Hippocampal formation (tissue), 2 donors: ENCODE measurements around the gene ANGPTL2.
"Not testable (repeated sequence)": the region's sequence is repeated elsewhere in the genome, so short reads cannot be mapped to it uniquely, and the experiment has no call there.

ENCODE experiments used
- DNase-seq, 2 donors: peaks; one replicate each; lab custom pipeline; 2025; lab: John Stamatoyannopoulos, UW

ANGPTL2 gene

GRCh38 chr9:127122176-127123063, at the start of gene ANGPTL2:
Gene ANGPTL2, minus strand, starts transcription at chr9:127122635. Its CDS starts 13,904 bp downstream, at chr9:127108731.
- peak; percentile 86 to 92 for DNase-seq

GRCh38 chr9:127171348-127171747, 48.9 kb upstream of the ANGPTL2 start:
- DNase-seq = not testable (repeated sequence)

- no peak for DNase-seq
Observed at GRCh38 chr9:127170652-127171051, 48.2 kb upstream of the ANGPTL2 start.

- no peak for DNase-seq
Observed at GRCh38 chr9:127170103-127170502, 47.7 kb upstream of the ANGPTL2 start.

- no peak for DNase-seq
Observed at GRCh38 chr9:127169575-127169883, 47.1 kb upstream of the ANGPTL2 start.

- no peak for DNase-seq
Observed at GRCh38 chr9:127168756-127169574, 46.5 kb upstream of the ANGPTL2 start.

GRCh38 chr9:127167560-127168326, 45.3 kb upstream of the ANGPTL2 start:
- DNase-seq = no peak

- no peak for DNase-seq
Observed at GRCh38 chr9:127166651-127167524, 44.5 kb upstream of the ANGPTL2 start.

GRCh38 chr9:127166111-127166510, 43.7 kb upstream of the ANGPTL2 start:
- no peak for DNase-seq

GRCh38 chr9:127165116-127165515, 42.7 kb upstream of the ANGPTL2 start:
- DNase-seq = no peak

- DNase-seq = peak in 1 of 2 donors; percentile 28
Observed at GRCh38 chr9:127163409-127163808, 41.0 kb upstream of the ANGPTL2 start.

GRCh38 chr9:127162864-127163365, 40.5 kb upstream of the ANGPTL2 start:
- peak in 1 of 2 donors; percentile 44 for DNase-seq

GRCh38 chr9:127162046-127162863, 39.8 kb upstream of the ANGPTL2 start:
- no peak for DNase-seq

GRCh38 chr9:127161081-127161624, 38.7 kb upstream of the ANGPTL2 start:
- DNase-seq = no peak

- no peak for DNase-seq
Observed at GRCh38 chr9:127159949-127160610, 37.6 kb upstream of the ANGPTL2 start.

- peak; percentile 60 to 66 for DNase-seq
Observed at GRCh38 chr9:127159325-127159801, 36.9 kb upstream of the ANGPTL2 start.

- DNase-seq = no peak
Observed at GRCh38 chr9:127158786-127159324, 36.4 kb upstream of the ANGPTL2 start.

- no peak for DNase-seq
Observed at GRCh38 chr9:127155314-127155960, 33.0 kb upstream of the ANGPTL2 start.
